ENCODE measurements around the gene YLPM1.

The YLPM1 gene

GRCh38 chr14:74841230-74842207, 78.4 kb downstream of the YLPM1 start:
- H3K27me3 Mint-ChIP-seq, result no peaks in the 10 kb centered on the region
- intact Hi-C loops (cut with micrococcal nuclease), result no loop called here
- peaks cover 13% of the 10 kb centered on the region for H3K36me3 Mint-ChIP-seq (ENCODE audit: low read depth)
- H3K27ac Mint-ChIP-seq, result peak overlapping the region; percentile 52
- peaks cover 12% of the 10 kb centered on the region for H3K4me1 Mint-ChIP-seq (ENCODE audit: low read depth)
- H3K9me3 Mint-ChIP-seq, result no peaks in the 10 kb centered on the region
- H3K4me3 Mint-ChIP-seq, result peak overlapping the region; percentile 17

DNA sequence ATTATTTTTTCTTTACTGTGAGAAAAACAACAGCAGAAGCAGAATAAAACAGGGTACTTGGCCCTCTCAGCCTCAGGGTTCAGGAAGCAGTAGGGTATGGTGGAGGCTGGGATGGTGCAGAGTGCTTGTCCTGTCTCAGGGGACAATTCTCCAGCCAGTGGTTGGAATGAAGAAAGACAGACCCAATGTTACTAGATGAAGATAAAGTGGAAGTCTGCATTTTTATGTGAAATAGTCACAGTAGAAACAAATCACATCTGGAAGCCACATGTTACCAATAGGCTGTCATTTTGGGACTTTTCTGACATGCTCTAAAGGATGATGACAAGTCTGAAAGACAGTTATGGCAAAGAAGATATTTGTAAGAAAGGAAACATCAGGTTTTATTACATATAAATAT, 80.5 kb downstream of the YLPM1 start:
- intact Hi-C loops (cut with micrococcal nuclease), result no loop called here
- Mint-ChIP-seq H3K27me3 (no peaks in the 10 kb centered on the region), H3K27ac (no peak overlapping the region), H3K36me3 (ENCODE audit: low read depth) (peaks cover 11% of the 10 kb centered on the region), H3K9me3 (no peaks in the 10 kb centered on the region), H3K4me1 (ENCODE audit: low read depth) (peaks cover 11% of the 10 kb centered on the region), H3K4me3 (no peak overlapping the region)

- H3K27ac Mint-ChIP-seq, result no peak overlapping the region
- H3K4me1 Mint-ChIP-seq (ENCODE audit: low read depth), result peaks cover 8% of the 10 kb centered on the region
- no peak overlapping the region for H3K4me3 Mint-ChIP-seq
- no peaks in the 10 kb centered on the region for H3K36me3 Mint-ChIP-seq (ENCODE audit: low read depth)
- peaks cover 2% of the 10 kb centered on the region for H3K27me3 Mint-ChIP-seq
- intact Hi-C loops (cut with micrococcal nuclease), result no loop called here
- no peaks in the 10 kb centered on the region for H3K9me3 Mint-ChIP-seq
Measured at GRCh38 chr14:74846168-74846567, 83.1 kb downstream of the YLPM1 start.

DNA sequence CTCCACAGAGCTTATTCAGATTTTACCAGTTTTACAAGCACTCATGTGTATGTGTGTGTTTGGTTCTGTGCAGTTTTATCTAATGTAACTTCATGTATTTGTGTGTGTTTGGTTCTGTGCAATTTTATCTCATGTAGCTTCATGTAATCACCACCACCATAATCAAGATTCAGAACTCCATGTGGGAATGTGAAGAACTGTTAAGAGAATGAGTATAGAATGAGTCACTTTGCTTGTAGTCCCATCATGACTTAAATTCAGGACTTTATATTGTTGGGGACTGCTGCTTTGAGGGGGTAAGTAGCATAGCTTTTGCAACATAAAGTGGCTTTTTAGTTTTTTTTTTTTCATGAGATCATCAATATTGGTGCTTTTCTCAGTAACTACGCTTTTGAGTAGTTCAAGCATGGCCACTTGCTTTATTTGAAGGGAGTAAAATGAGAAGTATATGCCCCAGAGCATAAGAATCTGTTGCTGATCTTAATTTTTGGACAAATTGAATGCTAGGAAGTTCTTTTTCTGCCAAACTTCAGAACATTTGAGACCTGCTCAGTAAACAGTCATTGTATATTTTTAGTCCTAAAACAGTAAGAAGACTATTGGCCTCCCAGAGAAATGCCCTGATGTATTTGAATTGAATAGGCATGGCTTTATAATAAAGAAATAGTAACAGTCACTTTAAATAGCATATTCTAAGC, 84.0 kb downstream of the YLPM1 start:
- Mint-ChIP-seq H3K36me3 (ENCODE audit: low read depth) (no peaks in the 10 kb centered on the region), H3K9me3 (no peaks in the 10 kb centered on the region)

GRCh38 chr14:74848768-74849167, 85.7 kb downstream of the YLPM1 start:
- intact Hi-C loops (cut with micrococcal nuclease), result no loop called here

More for the DNA sequence above, 84.0 kb downstream of the YLPM1 start:
- H3K27me3 Mint-ChIP-seq, result peaks cover 2% of the 10 kb centered on the region
- H3K4me1 Mint-ChIP-seq (ENCODE audit: low read depth), result no peaks in the 10 kb centered on the region
- H3K27ac Mint-ChIP-seq, result no peak overlapping the region
- intact Hi-C loops (cut with micrococcal nuclease), result no loop called here
- H3K4me3 Mint-ChIP-seq, result no peak overlapping the region

GRCh38 chr14:74852922-74853530, 89.9 kb downstream of the YLPM1 start:
- Mint-ChIP-seq H3K27ac (no peak overlapping the region), H3K4me3 (no peak overlapping the region), H3K9me3 (no peaks in the 10 kb centered on the region), H3K4me1 (ENCODE audit: low read depth) (no peaks in the 10 kb centered on the region), H3K27me3 (peaks cover 2% of the 10 kb centered on the region), H3K36me3 (ENCODE audit: low read depth) (no peaks in the 10 kb centered on the region)
- intact Hi-C loops (cut with micrococcal nuclease), result no loop called here

More at GRCh38 chr14:74848768-74849167, 85.7 kb downstream of the YLPM1 start:
- Mint-ChIP-seq H3K4me1 (ENCODE audit: low read depth) (no peaks in the 10 kb centered on the region), H3K4me3 (no peak overlapping the region), H3K27me3 (peaks cover 2% of the 10 kb centered on the region), H3K36me3 (ENCODE audit: low read depth) (no peaks in the 10 kb centered on the region), H3K9me3 (no peaks in the 10 kb centered on the region), H3K27ac (no peak overlapping the region)

GRCh38 chr14:74853581-74853980, 90.5 kb downstream of the YLPM1 start:
- Mint-ChIP-seq H3K27me3 (peaks cover 2% of the 10 kb centered on the region), H3K36me3 (ENCODE audit: low read depth) (no peaks in the 10 kb centered on the region), H3K27ac (no peak overlapping the region), H3K4me1 (ENCODE audit: low read depth) (no peaks in the 10 kb centered on the region), H3K4me3 (no peak overlapping the region), H3K9me3 (no peaks in the 10 kb centered on the region)
- intact Hi-C loops (cut with micrococcal nuclease), result no loop called here

DNA sequence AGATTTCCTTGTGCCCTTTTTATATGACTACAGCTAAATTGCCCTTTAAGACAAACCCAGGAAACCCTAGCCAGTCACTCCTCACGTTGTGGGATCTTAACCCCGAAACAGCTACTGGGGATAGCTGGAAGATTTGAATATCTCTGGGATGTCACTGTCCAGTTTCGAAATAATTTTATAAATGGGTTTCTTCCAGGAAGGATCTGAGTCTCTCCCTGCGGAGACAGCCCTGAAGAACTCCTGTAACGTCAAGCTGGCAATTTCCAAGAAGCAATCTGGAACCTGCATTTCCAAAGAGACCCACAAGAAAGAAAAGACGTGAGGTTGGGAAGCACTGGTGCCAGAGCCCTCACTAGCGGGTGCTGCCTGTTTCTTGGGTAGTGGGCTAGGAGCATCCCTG, 91.9 kb downstream of the YLPM1 start:
- intact Hi-C loops (cut with micrococcal nuclease), result no loop called here

DNA sequence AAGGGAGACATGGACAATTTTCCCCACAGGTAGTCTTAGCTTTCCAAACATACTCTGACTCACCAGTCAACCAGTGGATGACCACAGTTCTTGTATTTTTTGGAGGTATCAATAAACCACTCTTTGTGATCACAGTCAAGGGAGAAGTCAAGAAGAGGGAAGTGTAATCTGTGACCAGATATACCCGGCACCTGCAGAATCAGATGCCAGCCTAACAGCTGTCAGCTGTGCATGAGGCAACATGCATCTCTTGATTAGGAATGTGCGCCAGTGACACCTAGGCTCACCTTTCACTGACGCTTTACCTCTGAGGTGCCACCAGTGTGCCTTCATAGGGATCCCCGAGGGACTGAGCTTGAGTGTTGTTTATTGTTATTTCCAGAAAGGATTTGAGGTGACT, 92.8 kb downstream of the YLPM1 start:
- no peaks in the 10 kb centered on the region for H3K9me3 Mint-ChIP-seq
- no peaks in the 10 kb centered on the region for H3K4me1 Mint-ChIP-seq (ENCODE audit: low read depth)
- no peak overlapping the region for H3K4me3 Mint-ChIP-seq
- H3K27me3 Mint-ChIP-seq, result no peaks in the 10 kb centered on the region
- intact Hi-C loops (cut with micrococcal nuclease), result no loop called here
- H3K36me3 Mint-ChIP-seq (ENCODE audit: low read depth), result no peaks in the 10 kb centered on the region
- H3K27ac Mint-ChIP-seq, result no peak overlapping the region

More for the DNA sequence above, 91.9 kb downstream of the YLPM1 start:
- Mint-ChIP-seq H3K9me3 (no peaks in the 10 kb centered on the region), H3K27ac (no peak overlapping the region), H3K4me1 (ENCODE audit: low read depth) (no peaks in the 10 kb centered on the region), H3K36me3 (ENCODE audit: low read depth) (no peaks in the 10 kb centered on the region), H3K27me3 (no peaks in the 10 kb centered on the region), H3K4me3 (no peak overlapping the region)

GRCh38 chr14:74856366-74856765, 93.2 kb downstream of the YLPM1 start:
- H3K4me3 Mint-ChIP-seq, result no peak overlapping the region
- H3K27me3 Mint-ChIP-seq, result no peaks in the 10 kb centered on the region
- intact Hi-C loops (cut with micrococcal nuclease), result no loop called here
- H3K9me3 Mint-ChIP-seq, result no peaks in the 10 kb centered on the region
- H3K27ac Mint-ChIP-seq, result no peak overlapping the region
- H3K36me3 Mint-ChIP-seq (ENCODE audit: low read depth), result no peaks in the 10 kb centered on the region
- H3K4me1 Mint-ChIP-seq (ENCODE audit: low read depth), result no peaks in the 10 kb centered on the region

GRCh38 chr14:74858022-74858421, 94.9 kb downstream of the YLPM1 start:
- H3K4me3 Mint-ChIP-seq, result no peak overlapping the region
- H3K36me3 Mint-ChIP-seq (ENCODE audit: low read depth), result no peaks in the 10 kb centered on the region
- no peaks in the 10 kb centered on the region for H3K9me3 Mint-ChIP-seq
- H3K27ac Mint-ChIP-seq, result no peak overlapping the region
- peaks cover 13% of the 10 kb centered on the region for H3K4me1 Mint-ChIP-seq (ENCODE audit: low read depth)
- H3K27me3 Mint-ChIP-seq, result no peaks in the 10 kb centered on the region
- intact Hi-C loops (cut with micrococcal nuclease), result no loop called here

DNA sequence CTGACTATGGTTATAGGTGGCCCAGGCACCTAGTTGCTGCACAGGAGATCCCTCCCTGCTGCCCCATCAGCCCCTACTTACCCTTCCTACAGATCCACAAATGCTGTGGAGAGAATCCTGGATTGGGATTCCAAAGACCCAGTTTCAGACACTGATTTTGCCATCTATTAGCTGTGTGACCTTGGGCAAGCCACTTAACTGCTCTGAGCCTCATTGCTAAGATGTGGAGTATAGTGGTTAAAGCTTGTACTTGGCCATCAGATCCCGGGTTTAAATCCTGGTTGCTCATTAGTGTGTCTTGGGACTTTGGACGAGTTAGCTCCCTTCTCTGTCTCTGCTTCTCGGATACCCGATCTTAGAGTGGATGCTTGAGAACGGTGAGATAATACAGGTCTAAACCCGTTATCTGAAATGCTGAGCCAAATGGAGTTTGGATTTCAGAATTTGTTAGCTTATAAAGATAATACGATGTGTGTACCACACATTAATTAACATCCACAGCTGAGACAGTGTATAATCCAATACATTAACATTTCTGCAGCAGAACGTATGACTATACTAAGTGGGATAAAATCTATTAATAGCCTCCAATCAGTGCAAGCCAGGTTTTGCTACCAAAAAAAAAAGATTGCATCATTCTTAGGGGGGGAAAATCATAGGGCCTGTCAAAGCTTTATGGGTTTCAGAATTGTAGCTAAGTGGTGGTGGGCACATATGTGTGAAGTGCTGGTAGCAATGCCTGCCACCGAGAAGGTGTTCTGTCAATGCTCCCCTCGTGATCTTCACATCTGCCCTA, 96.8 kb downstream of the YLPM1 start:
- Mint-ChIP-seq H3K27me3 (no peaks in the 10 kb centered on the region), H3K27ac (no peak overlapping the region), H3K9me3 (no peaks in the 10 kb centered on the region), H3K4me3 (no peak overlapping the region), H3K36me3 (ENCODE audit: low read depth) (no peaks in the 10 kb centered on the region), H3K4me1 (ENCODE audit: low read depth) (peaks cover 22% of the 10 kb centered on the region)
- intact Hi-C loops (cut with micrococcal nuclease), result loop anchor here (2.0 kb wide), 1 partner anchor 229 kb away; no protein-coding TSS in a partner anchor

DNA sequence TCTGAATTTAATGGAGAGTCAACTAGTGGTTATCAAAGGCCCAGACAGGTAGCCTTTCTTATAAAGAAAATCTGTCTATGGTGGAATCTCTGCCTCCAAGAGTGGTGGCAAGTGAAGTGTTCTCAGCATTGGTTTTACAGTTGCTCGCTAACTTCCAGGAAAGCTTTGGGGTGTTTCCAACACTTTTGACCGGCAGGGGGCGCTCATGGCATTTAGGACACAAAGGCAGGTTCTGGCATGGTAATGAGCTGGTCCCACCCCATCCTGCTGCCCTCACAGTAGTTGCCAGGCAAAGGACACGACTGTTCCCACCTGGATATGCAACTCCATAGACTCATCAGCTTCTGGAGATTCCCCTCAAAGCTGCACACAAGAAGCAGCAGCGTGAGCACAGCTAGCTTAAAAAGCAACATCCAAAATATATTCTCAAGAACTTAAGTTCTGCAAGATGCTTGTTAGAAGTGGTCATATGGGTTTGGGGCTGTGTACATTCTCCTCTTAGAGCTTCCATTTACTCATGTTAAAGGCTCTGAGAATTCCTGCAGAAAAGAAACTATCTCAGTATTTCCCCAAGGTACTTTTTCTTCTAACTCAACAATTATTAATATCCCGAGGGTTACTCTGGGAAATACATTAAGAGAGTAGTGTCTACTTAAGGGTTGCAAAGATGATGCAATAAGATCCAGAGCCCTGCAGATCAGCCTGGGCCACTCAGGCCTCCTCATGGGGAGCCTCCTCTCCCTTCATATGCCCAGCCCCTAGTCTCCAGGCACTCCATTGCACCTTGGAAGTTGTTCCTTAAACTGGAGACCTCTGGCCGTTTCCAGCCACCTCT, 98.0 kb downstream of the YLPM1 start:
- Mint-ChIP-seq H3K27ac (no peak overlapping the region), H3K4me1 (ENCODE audit: low read depth) (peaks cover 22% of the 10 kb centered on the region), H3K9me3 (no peaks in the 10 kb centered on the region), H3K36me3 (ENCODE audit: low read depth) (no peaks in the 10 kb centered on the region), H3K4me3 (no peak overlapping the region), H3K27me3 (no peaks in the 10 kb centered on the region)
- intact Hi-C loops (cut with micrococcal nuclease), result loop anchor here (1.0 to 2.0 kb wide), 2 partner anchors 44 to 228 kb away; no protein-coding TSS in a partner anchor

Data from dendritic cell treated with granulocyte-macrophage colony-stimulating factor and Interleukin-4, amounts not matched to agents 40 ng/mL and 50 ng/mL, for 4 days (primary cell).